ENCODE data around the gene OPCML. TPM values are rescaled to one million over a fixed set of nuclear protein-coding genes. Genes with fewer than 3 reads are reported as not detected.

OPCML gene
- polyA plus RNA-seq, 10 donors = 0.84 to 2.8 (median 1.8) TPM

DNA sequence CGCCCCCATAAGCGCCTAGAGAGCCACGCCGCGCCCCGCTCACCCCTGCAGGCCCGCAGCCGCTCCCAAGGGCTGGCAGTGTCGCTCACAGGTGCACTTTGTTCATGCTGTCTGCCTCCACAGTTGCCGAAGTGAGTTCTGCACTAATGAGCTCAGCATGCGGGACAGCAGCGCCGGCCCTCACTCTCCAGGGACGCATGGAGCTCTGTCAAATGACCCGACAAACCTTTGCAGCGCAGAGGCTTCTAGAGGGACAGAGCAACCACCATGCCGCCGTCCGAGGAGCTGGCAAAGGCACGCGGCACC, 170.7 kb downstream of the OPCML start:
- DNase-seq = no peak

DNA sequence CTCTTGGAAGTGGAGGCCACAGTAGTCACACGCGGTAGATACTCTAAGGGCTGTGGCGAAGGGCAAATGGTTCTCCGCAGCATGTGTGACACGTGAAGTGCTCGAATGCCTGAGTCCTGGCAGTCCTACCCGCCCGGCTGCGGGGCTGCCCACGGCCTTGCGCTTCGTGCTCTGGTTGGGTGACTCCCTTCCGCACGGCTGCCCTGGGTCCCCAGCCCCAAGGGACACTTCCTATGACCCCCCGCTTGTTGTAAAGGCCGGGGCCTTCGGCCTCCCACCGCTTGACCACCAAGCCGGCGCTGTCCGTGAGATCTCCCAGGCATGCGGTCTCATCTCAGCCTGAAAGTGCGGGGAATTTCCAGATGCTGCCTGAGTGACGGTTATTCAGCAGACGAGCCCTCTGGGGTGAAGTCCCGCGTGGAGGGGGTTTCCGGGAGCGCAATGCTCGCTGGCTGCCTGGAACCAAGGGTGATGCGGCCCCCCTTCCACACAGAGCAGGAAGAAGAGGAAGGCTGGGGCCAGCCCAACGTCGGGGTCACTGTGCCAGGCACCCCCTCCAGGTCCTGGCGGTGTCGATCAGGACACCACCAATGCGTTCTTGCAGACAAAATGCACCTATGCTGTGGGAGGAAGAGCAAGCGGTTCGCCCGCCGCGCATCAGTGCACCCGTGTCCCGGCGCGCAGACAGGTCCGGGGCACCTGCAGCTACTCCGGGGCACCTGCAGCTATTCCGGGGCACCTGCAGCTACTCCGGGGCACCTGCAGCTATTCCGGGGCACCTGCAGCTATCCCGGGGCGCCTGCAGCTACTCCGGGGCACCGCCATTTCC, 171.2 kb downstream of the OPCML start:
- DNase-seq = no peak

DNA sequence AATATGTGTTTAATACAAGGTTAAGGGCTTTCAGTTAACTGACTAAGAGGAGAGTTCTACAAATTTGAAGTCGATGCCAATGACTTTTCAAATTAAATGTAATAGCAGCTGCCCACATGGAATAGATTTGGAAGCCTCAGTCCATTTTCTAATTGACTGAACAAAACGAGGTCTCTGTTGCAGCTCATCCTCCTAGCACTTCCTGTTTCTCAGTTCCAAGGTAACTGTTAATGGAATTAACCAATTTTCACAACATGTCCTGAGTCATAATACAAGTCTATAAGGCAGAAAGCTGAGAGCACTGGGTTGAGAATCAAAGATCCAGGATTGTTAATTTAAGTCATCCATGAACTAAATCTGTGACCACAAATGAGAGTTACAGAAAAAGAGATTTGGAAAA, 177.2 kb downstream of the OPCML start:
- DNase-seq = no peak

DNA sequence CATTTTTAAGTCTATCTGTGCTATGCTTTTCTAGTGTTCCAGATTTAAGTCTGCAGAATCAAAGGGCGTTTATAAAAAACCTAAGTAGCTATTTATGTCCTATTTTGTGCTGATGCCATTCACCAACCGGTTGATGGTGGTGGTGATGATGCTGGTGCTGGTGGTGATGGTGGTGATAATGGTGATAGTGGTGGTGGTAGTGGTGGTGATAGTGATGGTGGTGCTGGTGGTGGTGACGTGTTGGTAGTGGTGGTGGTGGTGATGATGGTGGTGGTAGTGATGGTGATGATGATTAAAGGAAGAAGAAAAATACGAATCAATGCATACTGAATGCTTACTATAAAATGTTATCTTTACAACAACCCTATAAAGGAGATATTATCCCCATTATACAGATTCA, 178.2 kb downstream of the OPCML start:
- no peak for DNase-seq

DNA sequence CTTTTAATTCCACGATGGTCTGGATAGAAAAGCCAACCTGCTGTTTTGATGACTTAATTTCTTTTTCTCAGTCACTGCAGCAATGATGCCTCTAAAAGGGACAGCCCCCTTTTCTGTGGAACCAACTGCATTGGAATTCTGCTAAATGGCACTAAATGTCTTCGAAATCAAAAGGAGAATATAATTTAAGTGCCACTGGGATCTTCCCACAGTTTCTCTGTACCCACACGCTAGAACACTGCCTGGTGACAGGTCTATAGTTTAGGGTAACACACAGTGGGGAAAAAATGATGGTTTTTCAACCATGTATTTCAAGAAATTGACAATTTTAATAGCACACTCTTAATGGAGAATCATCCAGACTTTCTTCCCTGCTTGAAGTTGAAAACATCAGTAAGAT, 182.3 kb downstream of the OPCML start:
- no peak for DNase-seq

DNA sequence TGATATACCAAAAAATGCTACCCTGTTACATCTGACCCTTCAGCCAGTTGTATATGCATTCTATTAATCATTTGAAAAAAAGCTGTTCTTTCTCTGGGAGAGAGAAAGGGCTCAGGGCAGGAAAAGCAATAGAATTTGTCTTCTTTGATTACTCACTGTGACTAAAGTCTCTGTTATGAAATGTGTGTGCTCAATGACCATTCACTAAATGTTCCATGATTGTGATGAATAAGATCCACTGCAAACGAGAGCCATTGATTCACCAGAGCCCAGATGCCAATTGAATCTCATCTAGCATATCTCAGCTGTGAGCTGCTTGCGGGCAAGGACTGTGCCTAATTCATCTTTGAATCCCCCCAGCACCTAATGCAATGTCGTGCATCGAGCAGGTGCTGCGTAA, 184.3 kb downstream of the OPCML start:
- DNase-seq = no peak

DNA sequence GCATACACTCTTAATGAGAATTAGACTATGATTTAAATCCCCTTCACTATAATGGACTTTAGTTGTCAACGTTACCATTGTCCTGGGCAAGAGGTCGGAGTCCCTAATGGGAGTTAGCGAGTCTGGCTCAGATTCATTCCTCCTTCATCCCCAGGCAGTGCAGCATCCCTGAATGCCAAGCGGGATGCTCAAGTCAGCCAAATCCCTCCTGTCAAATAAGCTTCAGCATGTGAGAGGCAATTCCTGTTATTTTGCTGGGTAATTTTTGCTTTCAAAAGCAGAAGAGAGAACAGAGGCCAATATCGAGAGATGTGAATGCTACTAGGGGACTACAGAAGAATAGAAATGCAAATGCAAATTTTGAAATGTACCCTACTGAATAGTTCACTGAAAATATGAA, 186.2 kb downstream of the OPCML start:
- no peak for DNase-seq

DNA sequence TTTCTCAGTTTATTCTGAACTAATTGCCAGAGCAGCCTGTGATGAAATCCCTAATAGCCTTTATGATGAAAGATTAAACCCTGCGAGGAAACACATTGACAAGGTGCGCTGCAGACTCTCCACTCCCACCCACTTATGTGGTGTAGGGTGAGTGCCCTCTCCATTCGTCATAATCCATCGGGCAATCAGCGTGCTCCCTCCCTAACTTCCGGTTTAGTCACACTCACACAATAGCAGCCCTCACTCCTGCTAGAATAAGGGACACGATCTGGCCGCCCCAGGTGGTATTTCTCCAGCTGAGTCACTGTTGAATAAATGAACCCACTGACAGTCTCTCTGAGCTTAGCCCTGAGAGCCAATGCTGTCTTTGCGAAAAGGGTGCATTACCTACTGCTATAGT, 188.3 kb downstream of the OPCML start:
- no peak for DNase-seq

DNA sequence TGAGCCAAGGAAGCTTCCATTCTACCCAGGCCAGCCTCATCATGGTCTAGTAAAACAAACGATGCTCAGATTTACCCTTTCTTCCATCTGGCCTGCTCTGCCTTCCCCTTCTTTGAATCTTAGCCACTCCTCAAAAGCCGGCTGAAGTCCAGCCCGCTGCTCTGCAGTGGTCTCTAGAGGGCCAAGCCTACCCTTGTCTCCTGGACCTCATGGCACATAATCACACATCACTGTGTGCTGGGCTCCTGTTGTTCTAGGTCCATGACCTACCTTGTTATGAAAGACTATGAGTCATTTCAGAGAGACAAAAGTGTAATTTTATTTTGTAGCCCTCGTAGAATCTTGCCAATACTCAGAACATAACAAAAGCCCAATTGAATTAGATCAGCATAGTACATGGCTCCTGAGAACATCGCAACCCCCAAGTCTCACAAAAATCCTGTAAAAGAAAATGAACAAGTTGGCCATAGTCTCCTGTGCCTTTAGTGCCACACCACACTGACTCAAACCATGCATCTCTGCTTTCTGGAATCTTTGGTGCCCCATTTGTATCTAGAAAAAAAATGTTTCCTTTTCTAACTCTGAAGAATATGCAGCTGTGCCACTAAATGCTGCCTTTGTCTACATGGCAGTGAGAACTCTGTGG, 192.7 kb downstream of the OPCML start:
- no peak for DNase-seq

DNA sequence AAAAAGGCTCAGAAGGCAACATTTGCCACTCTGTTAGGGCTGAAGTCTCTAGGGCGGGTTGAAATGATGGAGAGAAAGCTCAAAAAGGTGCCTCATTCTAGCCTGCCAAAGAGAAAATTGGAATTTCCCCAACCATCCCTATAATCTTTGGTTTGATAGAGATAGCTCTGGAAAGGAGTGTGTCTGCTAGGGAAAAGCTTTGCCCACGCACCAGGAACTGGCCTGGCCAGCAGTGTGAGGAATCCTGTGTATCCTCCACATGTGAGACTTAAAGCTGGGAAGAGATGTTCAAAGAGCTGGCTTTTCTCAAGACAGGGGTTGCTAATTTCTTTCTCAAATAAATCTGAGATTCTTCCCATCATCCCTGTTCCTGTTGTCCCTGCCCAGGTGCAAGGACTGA, 193.7 kb downstream of the OPCML start:
- no peak for DNase-seq

DNA sequence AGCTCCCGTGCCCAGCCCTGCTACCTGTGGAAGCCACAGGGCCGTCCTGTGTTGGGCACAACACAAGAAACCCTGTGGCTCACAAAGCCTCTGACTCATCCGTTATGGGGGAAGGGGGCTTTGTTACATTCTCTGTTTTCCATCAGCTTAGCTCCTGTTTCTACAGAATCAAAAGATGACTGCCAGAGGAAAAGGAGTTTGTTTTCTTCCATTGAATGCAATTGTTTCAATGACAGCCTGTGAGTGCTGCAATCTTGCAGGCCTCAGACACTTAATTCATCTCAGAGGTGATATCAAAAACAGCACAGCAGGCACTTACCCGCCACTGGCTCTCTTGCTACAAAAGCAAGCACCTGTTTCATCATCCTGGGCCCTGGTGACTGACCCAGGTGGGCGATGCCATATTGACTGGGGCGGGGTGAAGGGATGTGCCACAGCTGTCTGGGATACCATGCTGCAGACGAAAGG, 194.3 kb downstream of the OPCML start:
- DNase-seq = no peak

DNA sequence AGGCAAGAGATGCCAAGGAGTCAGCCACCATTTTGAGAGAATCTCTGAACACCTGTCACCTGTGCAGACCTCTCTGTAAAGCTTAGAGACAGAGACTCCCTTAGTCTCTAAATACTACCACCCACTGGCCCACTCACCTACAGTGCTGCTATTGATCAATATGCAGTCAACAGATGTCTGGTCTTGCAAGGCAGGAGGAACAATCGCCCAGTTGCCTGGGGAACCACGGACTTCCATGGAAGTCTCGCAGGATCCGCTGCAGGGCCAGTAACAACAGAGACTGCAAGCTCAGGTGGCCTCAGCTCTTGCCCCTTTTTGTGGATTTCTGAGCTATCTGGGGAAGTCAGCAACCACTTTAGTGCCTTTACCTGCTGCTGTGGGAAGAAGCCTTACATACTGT, 195.1 kb downstream of the OPCML start:
- DNase-seq = no peak

DNA sequence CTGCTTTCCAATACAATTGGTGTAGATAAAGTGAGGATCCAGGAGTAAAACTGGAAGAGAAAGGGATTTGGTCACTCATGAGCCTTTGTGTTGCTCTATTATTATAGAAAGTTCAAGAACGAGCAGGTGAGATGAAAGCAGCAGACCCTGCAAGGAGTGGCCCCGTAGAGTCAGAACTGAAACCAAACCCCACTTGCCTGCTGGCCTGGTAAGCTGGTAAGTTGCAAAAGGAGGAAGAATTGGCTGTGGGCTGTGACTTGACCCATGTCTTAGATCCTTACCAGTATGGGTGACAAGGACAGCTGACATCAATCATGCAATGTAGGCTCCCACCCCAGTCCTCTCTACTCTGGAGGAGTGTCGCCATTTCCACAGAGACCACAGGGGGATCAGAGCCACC, 201.3 kb downstream of the OPCML start:
- no peak for DNase-seq

DNA sequence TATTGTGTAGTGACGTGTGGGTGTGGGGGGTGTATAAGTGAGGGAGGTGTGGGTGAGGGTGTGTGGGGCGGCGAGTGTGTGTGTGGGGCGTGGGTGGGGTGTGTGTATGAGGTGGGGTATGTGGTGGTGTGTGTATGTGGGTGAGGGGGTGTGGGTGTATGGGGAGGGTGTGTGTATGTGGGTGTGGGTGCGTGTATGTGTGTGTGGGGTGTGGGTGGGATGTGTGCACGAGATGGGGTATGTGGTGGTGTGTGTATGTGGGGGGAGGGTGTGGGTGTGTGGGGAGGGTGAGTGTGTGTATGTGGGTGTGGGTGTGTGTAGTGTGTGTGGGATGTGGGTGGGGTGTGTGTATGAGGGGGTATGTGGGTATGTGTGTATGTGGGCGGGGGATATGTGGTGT, 205.5 kb downstream of the OPCML start:
- no peak for DNase-seq

DNA sequence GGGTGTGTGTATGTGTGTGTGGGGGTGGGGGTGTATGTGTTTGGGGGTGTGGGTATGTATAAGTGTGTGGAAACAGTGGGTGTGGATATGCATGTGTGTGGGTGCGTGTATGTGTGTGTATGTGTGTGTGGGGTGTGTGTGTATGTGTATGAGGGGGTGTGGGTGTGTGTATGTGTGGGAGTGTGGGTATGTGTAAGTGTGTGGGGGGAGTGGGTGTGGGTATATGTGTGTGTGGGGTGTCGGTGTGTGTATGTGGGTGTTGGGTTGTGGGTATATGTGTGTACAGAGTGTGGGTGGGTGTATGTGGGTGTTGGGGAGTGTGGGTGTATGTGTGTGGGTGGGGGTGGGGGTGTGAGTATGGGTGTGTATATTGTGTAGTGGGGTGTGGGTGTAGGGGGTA, 206.0 kb downstream of the OPCML start:
- no peak for DNase-seq

DNA sequence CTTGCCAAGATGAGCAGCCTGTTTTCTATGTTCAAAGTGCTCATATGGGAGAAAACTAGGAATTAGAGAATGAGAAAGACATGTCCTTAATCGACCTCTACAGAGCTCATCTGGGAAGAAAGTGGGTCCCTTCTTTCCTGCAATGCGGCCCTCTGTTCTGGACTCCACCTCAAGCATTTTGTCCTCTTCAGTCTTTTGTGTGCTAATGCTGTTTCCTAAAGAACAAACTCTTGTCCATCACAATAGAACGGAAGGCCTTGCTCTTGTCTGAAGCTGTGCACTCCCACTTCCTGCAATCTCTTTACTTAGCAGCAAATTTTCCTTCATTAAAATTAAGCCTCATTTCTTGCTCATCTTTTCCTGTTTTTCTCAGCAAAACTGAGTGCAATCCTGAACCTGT, 206.6 kb downstream of the OPCML start:
- DNase-seq = no peak

DNA sequence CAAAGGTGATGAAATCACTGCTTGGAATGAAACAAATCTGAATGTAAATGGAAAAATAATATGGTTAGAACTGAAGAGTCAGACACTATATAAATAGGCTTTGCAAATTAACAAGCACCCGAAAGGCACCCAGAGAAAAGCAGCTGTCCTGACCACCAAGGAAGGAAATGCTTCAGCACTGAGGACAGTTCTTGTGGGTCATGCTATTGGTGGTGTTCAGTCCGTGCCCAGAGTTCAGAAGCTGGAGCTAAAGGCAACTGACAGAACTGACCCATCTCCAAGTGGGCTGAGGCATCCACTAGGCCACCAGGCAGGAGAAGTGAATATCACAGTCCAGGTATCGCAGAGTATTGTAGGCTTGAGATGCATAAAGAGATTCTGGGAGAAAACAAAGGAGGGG, 208.9 kb downstream of the OPCML start:
- DNase-seq = peak in 1 of 3 donors; percentile 7

DNA sequence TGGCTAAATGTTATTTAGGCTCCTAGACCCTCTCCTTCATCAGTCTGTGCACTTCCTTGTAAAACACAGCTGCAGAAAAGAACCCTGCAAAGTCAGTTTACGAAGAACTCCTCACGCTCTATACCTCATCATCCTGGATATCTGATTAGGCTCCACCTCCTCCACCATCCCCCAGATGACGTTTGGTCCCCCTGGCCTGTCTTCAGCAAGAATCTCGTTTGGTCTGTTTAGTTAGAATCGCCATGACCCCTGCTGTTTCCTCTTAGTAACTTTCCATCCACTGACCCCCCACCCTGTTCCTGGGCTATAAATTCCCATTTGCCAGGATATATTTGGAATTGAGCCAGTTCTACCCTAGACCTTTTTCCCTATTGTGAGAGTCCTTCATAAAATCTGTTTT, 214.1 kb downstream of the OPCML start:
- DNase-seq = no peak

DNA sequence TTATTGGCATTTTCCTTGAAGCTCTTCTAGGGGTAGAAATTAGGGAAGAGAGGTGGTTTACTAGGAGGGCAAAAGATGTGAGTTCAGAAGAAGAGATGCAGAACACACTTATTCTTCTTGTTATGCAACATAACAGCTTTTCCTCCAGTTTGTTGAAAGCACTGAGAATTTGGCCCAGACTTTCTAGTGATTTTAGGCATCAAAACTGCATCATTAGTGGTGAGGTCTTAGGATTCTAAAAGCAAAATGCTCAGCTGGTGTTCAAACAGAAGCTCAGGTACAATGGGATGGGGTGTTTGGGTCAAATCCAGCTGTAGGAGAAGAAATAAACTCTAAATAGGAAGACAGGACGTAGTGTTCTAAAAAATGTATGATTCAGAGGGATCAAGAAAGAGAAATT, 221.1 kb downstream of the OPCML start:
- DNase-seq = no peak

DNA sequence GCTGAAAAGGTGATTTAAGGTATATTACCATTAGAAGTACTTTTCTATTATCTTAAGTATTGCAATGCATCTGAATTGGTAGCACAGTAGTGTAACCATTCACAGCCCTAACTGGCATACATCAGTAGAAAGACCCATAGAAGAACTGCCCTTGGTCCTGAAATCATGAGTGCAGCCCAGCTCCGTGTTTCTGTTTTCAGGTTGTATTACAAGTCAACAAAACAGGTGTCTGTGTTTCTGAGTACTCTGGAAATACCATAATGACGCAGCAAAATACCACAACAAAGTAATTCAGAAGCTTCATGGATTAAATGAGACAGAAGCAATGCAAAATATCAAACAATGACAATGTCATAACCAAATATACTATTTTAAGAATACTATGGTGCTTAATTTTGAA, 226.3 kb downstream of the OPCML start:
- DNase-seq = peak in 1 of 3 donors; percentile 4

DNA sequence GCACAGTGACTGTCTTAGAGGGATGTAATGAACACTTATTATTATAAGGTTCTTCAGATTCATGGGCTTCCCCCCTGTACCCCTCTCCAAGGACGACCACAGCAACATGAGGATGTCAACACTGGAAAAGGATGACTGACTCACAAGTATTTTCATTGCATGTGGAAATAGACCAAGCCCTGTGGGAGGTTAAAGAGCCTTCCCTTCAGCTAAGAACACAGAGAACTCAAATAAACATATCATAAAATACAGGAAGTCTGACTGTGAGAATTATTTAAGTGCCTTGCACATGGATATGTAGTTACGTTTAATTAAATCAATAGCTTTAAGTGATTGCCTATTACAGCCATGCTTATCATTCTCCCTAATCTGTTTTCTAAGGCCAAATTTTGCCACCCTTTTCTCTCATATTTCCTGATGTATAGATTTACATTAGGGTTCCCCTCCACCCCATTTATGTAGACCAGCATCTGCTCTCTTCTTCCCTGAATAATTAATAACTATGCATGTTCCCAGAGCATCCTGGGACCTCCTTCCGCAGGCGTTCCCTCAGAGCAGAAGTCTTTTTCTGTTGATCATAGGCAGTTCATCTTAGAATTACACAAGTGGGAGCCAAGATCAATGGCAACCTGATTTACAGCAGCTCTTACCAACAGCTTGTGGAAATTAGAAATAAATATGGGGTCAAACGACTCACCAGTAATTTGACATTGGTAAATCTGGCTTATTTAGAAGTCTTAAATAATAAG, 226.9 kb downstream of the OPCML start:
- no peak for DNase-seq

DNA sequence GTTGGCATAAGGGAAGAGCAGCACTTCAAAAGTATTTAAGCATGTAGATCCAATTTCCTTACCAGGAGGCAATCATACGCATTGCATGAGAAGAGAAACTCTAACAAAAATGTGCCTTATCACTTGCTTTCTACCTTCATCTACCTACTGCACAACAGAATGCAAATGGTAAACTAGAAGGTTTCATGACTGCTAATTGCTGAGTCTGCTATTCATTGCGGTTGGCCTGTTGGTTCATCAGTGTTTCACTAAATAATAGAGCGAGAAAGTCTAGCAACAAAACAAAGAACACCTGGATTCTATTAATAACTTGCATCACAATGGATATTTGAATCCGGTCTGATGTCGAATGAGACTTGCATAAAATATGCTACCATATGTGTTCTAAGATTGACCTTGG, 229.0 kb downstream of the OPCML start:
- no peak for DNase-seq

DNA sequence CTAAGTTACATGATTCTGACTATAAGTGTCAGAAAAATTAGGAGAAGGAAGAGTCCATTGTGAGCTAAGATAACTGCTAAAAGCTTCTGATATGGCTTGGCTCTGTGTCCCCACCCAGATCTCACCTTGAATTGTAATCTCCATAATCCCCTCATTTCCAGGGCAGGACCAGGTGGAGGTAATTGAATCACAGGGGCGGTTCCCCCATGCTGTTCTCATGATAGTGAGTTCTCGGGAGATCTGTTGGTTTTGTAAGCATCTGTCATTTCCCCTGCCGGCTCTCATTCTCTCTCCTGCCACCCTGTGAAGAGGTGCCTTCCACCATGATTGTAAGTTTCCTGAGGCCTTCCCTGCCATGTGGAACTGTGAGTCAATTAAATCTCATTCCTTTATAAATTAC, 230.2 kb downstream of the OPCML start:
- DNase-seq = no peak
